Stimulated activated CD4-positive, alpha-beta T cell treated with anti-CD3 and anti-CD28 coated beads, Interleukin-2, amount 100 ng/mL, for 4 hours (primary cell): ENCODE measurements around the gene PLS3.
"Not testable (repeated sequence)": the region's sequence is repeated elsewhere in the genome, so short reads cannot be mapped to it uniquely, and the experiment has no call there.

Experiments used
- DNase-seq: peaks from one replicate; pipeline ENCODE4 v3.0.0-alpha.2; 2020; ENCODE audit warnings: low read depth

Gene PLS3

GRCh38 chrX:115560978-115561604, at the start of gene PLS3:
Gene PLS3, plus strand, starts transcription at chrX:115561174. Its CDS starts 49,077 bp downstream, at chrX:115610251.
- no peak for DNase-seq

- DNase-seq: no peak
Observed at GRCh38 chrX:115518113-115518512, 42.9 kb upstream of the PLS3 start.

GRCh38 chrX:115521741-115522140, 39.2 kb upstream of the PLS3 start:
- DNase-seq: no peak

DNA sequence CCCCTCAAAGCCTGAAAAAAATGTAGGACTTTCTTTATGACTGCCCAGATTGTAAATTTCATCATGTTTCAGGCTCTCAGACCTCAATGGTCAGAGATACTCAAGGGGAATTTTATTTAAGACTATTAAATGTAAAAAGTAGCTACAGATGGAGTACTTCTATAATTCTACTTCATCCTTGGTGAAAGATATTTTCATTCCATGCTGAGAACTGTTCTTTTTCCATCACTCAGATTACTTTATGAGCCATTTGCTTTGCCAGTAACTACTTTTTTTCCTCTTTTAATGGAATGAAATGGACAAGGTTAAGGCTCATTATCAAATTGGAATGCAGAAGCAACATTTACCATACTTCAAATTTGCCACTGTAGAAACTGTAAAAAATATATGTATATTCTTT, 38.0 kb upstream of the PLS3 start:
- DNase-seq: no peak

- no peak for DNase-seq
Observed at GRCh38 chrX:115525486-115525885, 35.5 kb upstream of the PLS3 start.

GRCh38 chrX:115531818-115532403, 29.1 kb upstream of the PLS3 start:
- DNase-seq: no peak

GRCh38 chrX:115533485-115533884, 27.5 kb upstream of the PLS3 start:
- DNase-seq: no peak

DNA sequence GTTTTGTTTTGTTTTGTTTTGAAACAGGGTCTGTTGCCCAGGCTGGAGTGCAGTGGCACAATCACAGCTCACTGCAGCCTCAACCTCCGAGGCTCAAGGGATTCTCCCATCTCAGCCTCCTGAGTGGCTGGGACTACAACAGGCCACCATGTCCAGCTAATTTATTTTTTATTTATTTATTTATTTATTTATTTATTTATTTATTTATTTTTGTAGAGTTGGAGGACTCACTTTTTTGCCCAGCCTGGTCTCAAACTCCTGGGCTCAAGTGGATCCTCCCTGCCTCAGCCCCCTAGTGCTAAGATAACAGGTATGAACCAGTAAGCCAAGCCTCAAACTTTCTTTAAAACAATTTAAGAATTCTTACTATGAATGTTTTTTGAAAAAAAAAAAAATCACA, 26.6 kb upstream of the PLS3 start:
- no peak for DNase-seq

- DNase-seq: no peak
Observed at GRCh38 chrX:115535421-115535820, 25.6 kb upstream of the PLS3 start.

- DNase-seq: no peak
Observed at GRCh38 chrX:115535844-115536243, 25.1 kb upstream of the PLS3 start.

- DNase-seq: no peak
Observed at GRCh38 chrX:115539841-115540240, 21.1 kb upstream of the PLS3 start.

- not testable (repeated sequence) for DNase-seq
Observed at GRCh38 chrX:115541045-115541444, 19.9 kb upstream of the PLS3 start.

GRCh38 chrX:115547448-115547847, 13.5 kb upstream of the PLS3 start:
- DNase-seq: no peak

- no peak for DNase-seq
Observed at GRCh38 chrX:115549008-115549407, 12.0 kb upstream of the PLS3 start.

DNA sequence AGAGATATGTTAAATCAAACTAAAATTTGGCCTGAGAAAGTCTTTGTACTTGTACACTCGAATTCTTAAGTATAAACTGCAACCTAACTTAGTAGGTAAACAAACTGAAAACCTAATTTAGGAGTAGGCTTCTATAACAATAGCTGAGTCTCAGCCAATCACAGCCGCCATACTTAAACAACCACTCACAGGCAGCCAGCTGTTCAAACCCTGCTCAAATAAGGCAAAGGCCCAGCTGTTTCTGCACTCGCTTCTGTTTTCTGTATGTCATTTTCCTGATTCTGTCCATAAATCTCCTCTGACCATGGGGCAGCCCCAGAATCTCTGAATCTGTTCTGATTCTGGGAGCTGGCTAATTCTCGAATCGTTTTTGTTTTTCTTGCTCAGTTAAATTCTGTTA, 7.8 kb upstream of the PLS3 start:
- no peak for DNase-seq

GRCh38 chrX:115559672-115560071, 1.3 kb upstream of the PLS3 start:
- DNase-seq: no peak

DNA sequence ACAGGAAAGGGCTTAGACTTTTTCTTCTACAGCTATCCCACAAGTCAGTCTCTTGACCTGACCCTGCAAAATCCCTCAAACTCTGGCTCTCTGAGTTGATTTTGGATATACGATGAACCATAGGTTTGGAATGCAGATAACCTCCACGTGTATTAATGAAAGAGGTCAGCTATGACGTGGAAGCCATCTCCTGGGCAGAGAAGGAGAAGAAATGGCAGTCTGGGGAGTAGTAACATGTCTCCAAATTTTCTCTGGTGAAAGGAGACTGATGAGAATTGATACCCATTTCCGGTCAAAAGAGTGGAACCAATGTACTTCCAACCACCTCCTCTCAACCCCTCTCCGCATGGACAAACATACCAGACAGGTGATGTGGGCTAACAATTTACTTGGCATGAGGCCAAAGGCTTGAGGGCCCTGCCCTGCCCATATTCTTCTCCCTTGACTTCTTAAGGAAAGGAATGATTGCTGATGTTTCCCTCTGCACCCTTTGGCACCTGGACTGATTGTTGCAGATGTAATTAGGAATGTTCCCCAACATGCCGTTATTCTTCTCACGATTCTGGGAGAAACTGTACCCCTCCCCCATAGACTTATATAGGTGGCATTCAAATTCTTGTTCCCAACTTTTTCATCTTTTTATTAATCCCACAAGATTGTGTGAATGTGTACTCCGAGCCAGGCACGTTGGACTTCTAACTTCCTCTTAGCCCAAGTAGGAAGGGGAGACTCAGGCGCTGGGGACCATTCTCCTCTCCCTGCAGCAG, 580 bp upstream of the PLS3 start:
- DNase-seq: no peak

GRCh38 chrX:115561605-115562479, 868 bp downstream of the PLS3 start:
- no peak for DNase-seq

GRCh38 chrX:115562480-115562847, 1.5 kb downstream of the PLS3 start:
- DNase-seq: no peak

DNA sequence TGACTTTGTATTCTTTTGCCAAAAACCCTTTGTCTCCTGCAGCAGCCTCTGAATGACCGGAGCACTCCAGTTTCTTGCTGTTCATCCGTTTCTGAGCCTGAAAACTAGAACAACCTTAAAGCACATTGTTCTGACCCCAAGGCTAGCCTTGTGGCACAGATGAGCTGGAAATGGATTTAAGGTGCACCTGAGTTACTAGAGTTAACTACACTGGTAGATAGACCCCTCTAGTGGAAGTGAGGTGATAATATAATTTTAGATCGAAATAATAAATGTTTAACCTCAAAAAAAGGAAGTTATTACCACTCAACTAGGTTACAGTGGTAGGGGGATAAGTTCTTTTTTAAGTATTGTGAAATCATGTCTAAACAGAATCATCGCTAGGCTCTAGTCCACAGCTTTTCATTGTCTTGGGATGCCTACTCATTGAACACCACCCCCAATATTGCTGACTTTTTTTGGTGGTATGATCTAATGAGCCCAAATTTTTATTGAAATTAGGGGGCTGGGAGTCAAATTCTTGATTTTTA, 2.7 kb downstream of the PLS3 start:
- no peak for DNase-seq

DNA sequence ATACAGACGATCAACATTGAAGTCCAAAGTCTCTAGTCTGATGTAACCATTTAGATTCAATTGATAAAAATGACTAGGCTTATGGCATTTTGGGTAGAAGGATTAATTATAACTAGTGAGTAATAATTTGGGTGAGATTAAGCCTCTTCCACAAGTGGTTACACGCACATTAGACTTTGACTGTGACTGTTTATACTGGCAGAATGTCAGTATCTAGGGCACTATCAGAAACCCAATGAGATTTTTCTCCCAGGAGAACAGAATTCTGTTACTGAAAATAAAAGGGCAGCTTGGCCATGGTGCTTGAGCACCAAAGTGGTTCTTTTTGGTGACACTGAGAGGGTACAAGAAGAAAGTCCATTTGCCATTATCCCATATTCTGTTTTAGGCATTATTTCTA, 3.3 kb downstream of the PLS3 start:
- DNase-seq: no peak

GRCh38 chrX:115565888-115566287, 4.9 kb downstream of the PLS3 start:
- no peak for DNase-seq
